H1 (cell line): ENCODE data around the gene ZCCHC18.

Source experiments
- BCL11A ChIP-seq, 2 experiments: IDR thresholded peaks; one replicate each; pipeline ENCODE4 v1.6.1; 2011; ENCODE audit warnings: low read depth in 2 of 2, low read length in 2 of 2, mild to moderate bottlenecking in 2 of 2
- CEBPB ChIP-seq: IDR thresholded peaks from 2 replicates; pipeline ENCODE4 v1.6.1; 2012; ENCODE audit warnings: low read depth, low read length
- EZH2 ChIP-seq: fragments of 200-600 bp; sonication (generic); IDR thresholded peaks from 2 replicates; pipeline ENCODE4 v1.7.1; 2012; ENCODE audit warnings: low read depth, mild to moderate bottlenecking, moderate library complexity, low read length, inconsistent platforms; ENCODE audit not compliant: severe bottlenecking
- GTF2F1 ChIP-seq: IDR thresholded peaks from 2 replicates; pipeline ENCODE4 v1.6.1; 2012; ENCODE audit warnings: low read depth, low read length, improper control_type of control experiment, borderline replicate concordance
- POLR2A ChIP-seq, 2 experiments: IDR thresholded peaks; 1 replicate in 1 of 2; 2 replicates in 1 of 2; pipeline ENCODE4 v1.6.1; 2011; ENCODE audit warnings: low read depth in 2 of 2, low read length in 2 of 2, mild to moderate bottlenecking in 2 of 2; ENCODE audit errors: control extremely low read depth in 1 of 2
- POLR2AphosphoS5 ChIP-seq: IDR thresholded peaks from 2 replicates; pipeline ENCODE4 v1.6.1; 2011; ENCODE audit warnings: low read depth, low read length
- RFX5 ChIP-seq: IDR thresholded peaks from 2 replicates; pipeline ENCODE4 v1.6.1; 2011; ENCODE audit warnings: low read depth, low read length, improper control_type of control experiment, borderline replicate concordance
- RNF2 ChIP-seq: fragments of 200-900, 300-1000 bp; sonication (generic); IDR thresholded peaks from 2 replicates; pipeline ENCODE4 v1.7.1; 2016; ENCODE audit warnings: borderline replicate concordance, low read depth, mild to moderate bottlenecking, antibody characterized with exemption, low read length; ENCODE audit not compliant: poor library complexity, severe bottlenecking; ENCODE audit errors: missing control alignments
- SAP30 ChIP-seq: fragments of 300-600 bp; sonication (generic); IDR thresholded peaks from 2 replicates; pipeline ENCODE4 v1.7.1; 2012; ENCODE audit warnings: low read length, moderate library complexity, mild to moderate bottlenecking, inconsistent platforms; ENCODE audit not compliant: insufficient read depth, insufficient replicate concordance
- TAF1 ChIP-seq: IDR thresholded peaks from 2 replicates; pipeline ENCODE4 v1.6.1; 2011; ENCODE audit warnings: mild to moderate bottlenecking, low read depth, low read length
- TF ChIP-seq, protein P1 (sequence below): IDR thresholded peaks from 2 replicates; pipeline ENCODE4 v1.6.1; 2011; ENCODE audit warnings: low read length, improper control_type of control experiment
- TF ChIP-seq, protein P2 (sequence below), 3 experiments: IDR thresholded peaks; 1 replicate in 2 of 3; 2 replicates in 1 of 3; pipeline versions ENCODE4 v1.5.1 to v1.6.1; 2011; ENCODE audit warnings: low read length in 3 of 3, mild to moderate bottlenecking in 3 of 3, inconsistent platforms in 2 of 3, low read depth in 1 of 3, moderate library complexity in 1 of 3; ENCODE audit not compliant: insufficient read depth in 1 of 3; ENCODE audit errors: control extremely low read depth in 1 of 3
- TF ChIP-seq, protein P3 (sequence below): IDR thresholded peaks from 2 replicates; pipeline ENCODE4 v1.6.1; 2012; ENCODE audit warnings: inconsistent platforms
- TF ChIP-seq, protein P4 (sequence below): IDR thresholded peaks from 2 replicates; pipeline ENCODE4 v1.6.1; 2012; ENCODE audit warnings: low read length, inconsistent platforms

DNA sequence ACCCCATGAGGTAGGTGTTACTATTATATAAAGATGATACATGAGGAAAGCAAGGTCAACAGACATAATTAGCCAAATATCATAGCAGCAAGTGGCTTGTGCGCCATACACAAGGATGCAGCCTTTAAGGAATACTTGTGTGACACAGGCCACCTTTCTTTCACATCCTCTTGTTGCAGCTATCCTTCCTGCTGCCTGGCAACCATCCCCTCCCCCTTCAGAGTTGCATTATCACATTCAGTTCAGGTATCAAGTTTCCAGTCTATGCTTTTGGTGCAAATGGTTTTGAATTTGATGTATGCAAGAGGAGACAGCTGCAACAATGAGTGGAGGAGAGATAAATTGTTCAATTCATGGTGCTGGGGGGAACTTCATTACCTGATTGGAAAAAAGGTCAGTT lies 6.4 kb downstream of the ZCCHC18 start:
- TF ChIP-seq TAF1 (no peak), RNF2 (no peak), GTF2F1 (no peak), BCL11A (IDR thresholded peaks at IDR 0.05; ENCODE audit: low read depth in 2 of 2, low read length in 2 of 2) (no peak), CEBPB (no peak), POLR2A (IDR thresholded peaks at IDR 0.05; ENCODE audit: control extremely low read depth in 1 of 2, low read depth in 2 of 2, low read length in 2 of 2) (no peak), SAP30 (no peak), RFX5 (no peak), EZH2 (no peak), POLR2AphosphoS5 (no peak)
- TF ChIP-seq, protein P1, sequence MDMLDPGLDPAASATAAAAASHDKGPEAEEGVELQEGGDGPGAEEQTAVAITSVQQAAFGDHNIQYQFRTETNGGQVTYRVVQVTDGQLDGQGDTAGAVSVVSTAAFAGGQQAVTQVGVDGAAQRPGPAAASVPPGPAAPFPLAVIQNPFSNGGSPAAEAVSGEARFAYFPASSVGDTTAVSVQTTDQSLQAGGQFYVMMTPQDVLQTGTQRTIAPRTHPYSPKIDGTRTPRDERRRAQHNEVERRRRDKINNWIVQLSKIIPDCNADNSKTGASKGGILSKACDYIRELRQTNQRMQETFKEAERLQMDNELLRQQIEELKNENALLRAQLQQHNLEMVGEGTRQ: no peak
- TF ChIP-seq, protein P2, sequence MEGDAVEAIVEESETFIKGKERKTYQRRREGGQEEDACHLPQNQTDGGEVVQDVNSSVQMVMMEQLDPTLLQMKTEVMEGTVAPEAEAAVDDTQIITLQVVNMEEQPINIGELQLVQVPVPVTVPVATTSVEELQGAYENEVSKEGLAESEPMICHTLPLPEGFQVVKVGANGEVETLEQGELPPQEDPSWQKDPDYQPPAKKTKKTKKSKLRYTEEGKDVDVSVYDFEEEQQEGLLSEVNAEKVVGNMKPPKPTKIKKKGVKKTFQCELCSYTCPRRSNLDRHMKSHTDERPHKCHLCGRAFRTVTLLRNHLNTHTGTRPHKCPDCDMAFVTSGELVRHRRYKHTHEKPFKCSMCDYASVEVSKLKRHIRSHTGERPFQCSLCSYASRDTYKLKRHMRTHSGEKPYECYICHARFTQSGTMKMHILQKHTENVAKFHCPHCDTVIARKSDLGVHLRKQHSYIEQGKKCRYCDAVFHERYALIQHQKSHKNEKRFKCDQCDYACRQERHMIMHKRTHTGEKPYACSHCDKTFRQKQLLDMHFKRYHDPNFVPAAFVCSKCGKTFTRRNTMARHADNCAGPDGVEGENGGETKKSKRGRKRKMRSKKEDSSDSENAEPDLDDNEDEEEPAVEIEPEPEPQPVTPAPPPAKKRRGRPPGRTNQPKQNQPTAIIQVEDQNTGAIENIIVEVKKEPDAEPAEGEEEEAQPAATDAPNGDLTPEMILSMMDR (IDR thresholded peaks at IDR 0.05; ENCODE audit: control extremely low read depth in 1 of 3, insufficient read depth in 1 of 3, low read depth in 1 of 3, low read length in 3 of 3): no peak
- TF ChIP-seq, protein P3, sequence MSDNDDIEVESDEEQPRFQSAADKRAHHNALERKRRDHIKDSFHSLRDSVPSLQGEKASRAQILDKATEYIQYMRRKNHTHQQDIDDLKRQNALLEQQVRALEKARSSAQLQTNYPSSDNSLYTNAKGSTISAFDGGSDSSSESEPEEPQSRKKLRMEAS: no peak
- TF ChIP-seq, protein P4, sequence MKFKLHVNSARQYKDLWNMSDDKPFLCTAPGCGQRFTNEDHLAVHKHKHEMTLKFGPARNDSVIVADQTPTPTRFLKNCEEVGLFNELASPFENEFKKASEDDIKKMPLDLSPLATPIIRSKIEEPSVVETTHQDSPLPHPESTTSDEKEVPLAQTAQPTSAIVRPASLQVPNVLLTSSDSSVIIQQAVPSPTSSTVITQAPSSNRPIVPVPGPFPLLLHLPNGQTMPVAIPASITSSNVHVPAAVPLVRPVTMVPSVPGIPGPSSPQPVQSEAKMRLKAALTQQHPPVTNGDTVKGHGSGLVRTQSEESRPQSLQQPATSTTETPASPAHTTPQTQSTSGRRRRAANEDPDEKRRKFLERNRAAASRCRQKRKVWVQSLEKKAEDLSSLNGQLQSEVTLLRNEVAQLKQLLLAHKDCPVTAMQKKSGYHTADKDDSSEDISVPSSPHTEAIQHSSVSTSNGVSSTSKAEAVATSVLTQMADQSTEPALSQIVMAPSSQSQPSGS: no peak
